ENCODE results near the gene MEI1. TPM values are rescaled to one million over a fixed set of nuclear protein-coding genes. Genes with fewer than 3 reads are reported as not detected.

MEI1 gene
- total and polyA plus RNA-seq, 8 donors, result 1.6 to 15.2 (median 3.4) TPM; not detected in 2

DNA sequence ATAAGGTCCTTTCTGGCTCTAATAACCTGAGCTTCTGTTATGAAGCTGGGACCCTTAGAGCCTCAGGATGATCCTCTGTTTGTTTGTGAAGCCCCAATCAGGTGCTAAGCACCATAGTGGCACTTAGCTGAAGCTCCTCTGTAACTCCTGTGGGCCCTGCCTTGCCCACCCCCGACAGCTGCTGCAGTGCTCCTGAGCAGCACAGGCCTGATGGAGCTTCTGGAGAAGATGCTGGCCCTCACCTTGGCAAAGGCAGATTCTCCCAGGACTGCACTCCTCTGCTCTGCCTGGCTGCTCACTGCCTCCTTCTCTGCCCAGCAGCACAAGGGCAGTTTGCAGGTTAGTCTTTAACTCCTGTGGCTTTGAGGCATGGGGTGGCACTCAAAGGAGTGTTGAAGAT, 82.2 kb downstream of the MEI1 start:
- Histone ChIP-seq H3K4me3 (peak overlapping the region in 3 of 4 donors; percentile 14 to 20 (median 15)), H3K36me3 (no peaks in the 10 kb centered on the region), H3K27me3 (peaks cover 0 to 3% (median 0%) of the 10 kb centered on the region in 3 donors), H3K27ac (peak overlapping the region in 3 of 5 donors; percentile 46 to 73 (median 70)), H3K9me3 (no peaks in the 10 kb centered on the region), H3K4me1 (peaks cover 0 to 12% (median 0%) of the 10 kb centered on the region in 4 donors)
- intact Hi-C loops (cut with DNase I; ENCODE audit: low total_unique reads), result no loop called here
- no peak for DNase-seq
- TF ChIP-seq POLR2AphosphoS5 (IDR thresholded peaks at IDR 0.05) (no peak), POLR2A (IDR thresholded peaks at IDR 0.05) (no peak), EP300 (IDR thresholded peaks at IDR 0.05) (no peak)
- TF ChIP-seq, protein P1, sequence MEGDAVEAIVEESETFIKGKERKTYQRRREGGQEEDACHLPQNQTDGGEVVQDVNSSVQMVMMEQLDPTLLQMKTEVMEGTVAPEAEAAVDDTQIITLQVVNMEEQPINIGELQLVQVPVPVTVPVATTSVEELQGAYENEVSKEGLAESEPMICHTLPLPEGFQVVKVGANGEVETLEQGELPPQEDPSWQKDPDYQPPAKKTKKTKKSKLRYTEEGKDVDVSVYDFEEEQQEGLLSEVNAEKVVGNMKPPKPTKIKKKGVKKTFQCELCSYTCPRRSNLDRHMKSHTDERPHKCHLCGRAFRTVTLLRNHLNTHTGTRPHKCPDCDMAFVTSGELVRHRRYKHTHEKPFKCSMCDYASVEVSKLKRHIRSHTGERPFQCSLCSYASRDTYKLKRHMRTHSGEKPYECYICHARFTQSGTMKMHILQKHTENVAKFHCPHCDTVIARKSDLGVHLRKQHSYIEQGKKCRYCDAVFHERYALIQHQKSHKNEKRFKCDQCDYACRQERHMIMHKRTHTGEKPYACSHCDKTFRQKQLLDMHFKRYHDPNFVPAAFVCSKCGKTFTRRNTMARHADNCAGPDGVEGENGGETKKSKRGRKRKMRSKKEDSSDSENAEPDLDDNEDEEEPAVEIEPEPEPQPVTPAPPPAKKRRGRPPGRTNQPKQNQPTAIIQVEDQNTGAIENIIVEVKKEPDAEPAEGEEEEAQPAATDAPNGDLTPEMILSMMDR (IDR thresholded peaks at IDR 0.05), result no peak
- WGBS, 5 donors, result 33 to 69% (median 45%) methylated on average over 1 of the region's 1 CpG

DNA sequence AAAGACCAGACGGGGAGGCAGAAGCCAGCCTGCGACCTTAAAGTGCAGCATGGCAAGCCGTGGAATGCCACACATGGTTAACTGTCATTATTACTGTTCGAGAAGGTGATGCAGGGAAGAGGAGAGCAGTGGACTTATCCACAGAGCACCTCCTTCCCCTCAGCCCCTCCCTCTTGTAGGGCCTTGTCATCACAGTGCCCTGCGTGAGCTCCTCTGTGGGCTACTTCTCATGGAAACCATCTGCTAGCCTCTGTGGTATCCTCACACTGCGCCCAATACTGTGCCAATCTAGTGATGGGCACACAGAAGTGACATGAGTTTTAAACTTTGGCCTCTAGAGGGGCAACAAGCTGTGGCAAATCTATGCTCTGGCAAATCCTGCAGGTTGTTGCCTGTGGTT, 83.0 kb downstream of the MEI1 start:
- H3K27ac ChIP-seq, result no peak overlapping the region

DNA sequence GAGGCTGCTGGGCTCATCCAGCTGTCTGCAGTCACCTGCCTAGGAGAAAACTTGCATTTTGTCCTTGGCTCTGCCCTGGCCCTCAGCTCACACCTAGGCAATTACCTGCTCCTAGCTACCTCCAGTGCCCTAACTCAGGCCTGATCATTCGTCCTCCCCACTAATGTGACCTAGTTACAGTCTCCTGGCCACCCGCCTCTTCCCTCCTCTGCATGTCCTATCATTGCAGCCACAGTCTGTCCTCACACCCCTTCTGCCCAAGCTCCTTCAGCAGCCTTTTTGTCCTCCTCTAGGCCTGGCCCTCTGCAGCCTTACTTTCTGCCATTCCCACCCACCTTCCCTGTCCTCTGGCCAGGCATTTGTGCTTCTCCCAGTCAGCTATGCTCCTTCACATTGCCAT, 83.4 kb downstream of the MEI1 start:
- 83 to 88% (median 84%) methylated on average over 2 of the region's 2 CpGs for WGBS, 5 donors
- intact Hi-C loops (cut with DNase I; ENCODE audit: low total_unique reads), result no loop called here
- no peak for TF ChIP-seq EP300 (IDR thresholded peaks at IDR 0.05)
- no peak for TF ChIP-seq POLR2A (IDR thresholded peaks at IDR 0.05)
- TF ChIP-seq, protein P1 (IDR thresholded peaks at IDR 0.05), result no peak
- no peak for TF ChIP-seq POLR2AphosphoS5 (IDR thresholded peaks at IDR 0.05)
- Histone ChIP-seq H3K27me3 (peaks cover 0 to 3% (median 0%) of the 10 kb centered on the region in 3 donors), H3K36me3 (no peaks in the 10 kb centered on the region), H3K9me3 (no peaks in the 10 kb centered on the region), H3K27ac (no peak overlapping the region), H3K4me1 (peaks cover 0 to 12% (median 0%) of the 10 kb centered on the region in 4 donors), H3K4me3 (no peak overlapping the region)
- no peak for DNase-seq

More for the DNA sequence above, 83.0 kb downstream of the MEI1 start:
- Histone ChIP-seq H3K27me3 (peaks cover 0 to 3% (median 0%) of the 10 kb centered on the region in 3 donors), H3K36me3 (no peaks in the 10 kb centered on the region), H3K4me3 (no peak overlapping the region), H3K4me1 (peaks cover 0 to 12% (median 0%) of the 10 kb centered on the region in 4 donors), H3K9me3 (no peaks in the 10 kb centered on the region)
- intact Hi-C loops (cut with DNase I; ENCODE audit: low total_unique reads), result no loop called here
- WGBS, 5 donors, result 81 to 90% (median 82%) methylated on average over 6 of the region's 6 CpGs
- TF ChIP-seq EP300 (IDR thresholded peaks at IDR 0.05), result no peak
- TF ChIP-seq POLR2A (IDR thresholded peaks at IDR 0.05), result no peak
- no peak for TF ChIP-seq POLR2AphosphoS5 (IDR thresholded peaks at IDR 0.05)
- TF ChIP-seq, protein P1 (IDR thresholded peaks at IDR 0.05), result no peak
- no peak for DNase-seq

DNA sequence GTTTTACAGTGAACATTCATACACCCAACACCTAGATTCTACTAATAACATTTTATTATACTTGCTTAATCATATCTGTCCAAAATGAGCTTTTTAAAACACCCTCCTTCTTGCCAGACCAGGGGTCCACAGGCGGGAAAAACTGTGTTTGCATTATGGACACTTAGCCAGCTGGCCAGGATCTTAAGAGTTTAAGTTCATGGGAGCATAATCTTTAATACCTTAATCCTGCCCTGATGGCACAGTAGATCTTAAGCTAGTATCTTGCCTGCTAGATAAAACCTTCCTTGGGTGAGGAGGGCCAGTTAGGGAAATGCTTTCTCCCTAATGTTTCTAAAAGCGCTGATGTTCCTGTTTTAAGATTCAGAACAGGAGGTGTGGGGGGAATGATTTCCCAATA, 88.0 kb downstream of the MEI1 start:
- WGBS, 5 donors, result 69 to 80% (median 77%) methylated on average over 2 of the region's 2 CpGs
- Histone ChIP-seq H3K36me3 (no peaks in the 10 kb centered on the region), H3K4me1 (no peaks in the 10 kb centered on the region), H3K4me3 (no peak overlapping the region), H3K9me3 (no peaks in the 10 kb centered on the region), H3K27ac (no peak overlapping the region), H3K27me3 (no peaks in the 10 kb centered on the region)
- TF ChIP-seq POLR2AphosphoS5 (IDR thresholded peaks at IDR 0.05), result no peak
- TF ChIP-seq, protein P1 (IDR thresholded peaks at IDR 0.05), result no peak
- no peak for TF ChIP-seq EP300 (IDR thresholded peaks at IDR 0.05)
- TF ChIP-seq POLR2A (IDR thresholded peaks at IDR 0.05), result no peak
- no peak for DNase-seq
- intact Hi-C loops (cut with DNase I; ENCODE audit: low total_unique reads), result no loop called here

Measured in stomach (tissue), 9 donors.